Bone marrow (tissue), 2 donors: ENCODE results near the gene SPAG17.

ENCODE experiments used
- DNase-seq, 2 donors: peaks; one replicate each; lab custom pipeline; 2025; lab: John Stamatoyannopoulos, UW

SPAG17 gene

GRCh38 chr1:118075116-118075515 is 109.9 kb downstream of the SPAG17 start:
- no peak for DNase-seq

GRCh38 chr1:118073648-118074435 is 111.2 kb downstream of the SPAG17 start:
- no peak for DNase-seq

- DNase-seq = no peak
Observed at GRCh38 chr1:118049981-118050380, 135.0 kb downstream of the SPAG17 start.

- no peak for DNase-seq
Observed at GRCh38 chr1:118047650-118048224, 137.3 kb downstream of the SPAG17 start.

- DNase-seq = no peak
Observed at GRCh38 chr1:118047006-118047649, 137.9 kb downstream of the SPAG17 start.

- no peak for DNase-seq
Observed at GRCh38 chr1:118043624-118044023, 141.4 kb downstream of the SPAG17 start.

GRCh38 chr1:118042501-118042900 is 142.5 kb downstream of the SPAG17 start:
- DNase-seq = no peak

GRCh38 chr1:118039170-118039569 is 145.9 kb downstream of the SPAG17 start:
- DNase-seq = no peak

GRCh38 chr1:118032883-118033282 is 152.1 kb downstream of the SPAG17 start:
- no peak for DNase-seq

- no peak for DNase-seq
Observed at GRCh38 chr1:118028267-118028666, 156.8 kb downstream of the SPAG17 start.

- DNase-seq = no peak
Observed at GRCh38 chr1:118023199-118023598, 161.8 kb downstream of the SPAG17 start.

GRCh38 chr1:118021668-118022067 is 163.4 kb downstream of the SPAG17 start:
- DNase-seq = no peak

- DNase-seq = no peak
Observed at GRCh38 chr1:118018060-118018459, 167.0 kb downstream of the SPAG17 start.

GRCh38 chr1:118013938-118014337 is 171.1 kb downstream of the SPAG17 start:
- no peak for DNase-seq

GRCh38 chr1:118013336-118013735 is 171.7 kb downstream of the SPAG17 start:
- DNase-seq = no peak

- no peak for DNase-seq
Observed at GRCh38 chr1:118012515-118013124, 172.4 kb downstream of the SPAG17 start.

GRCh38 chr1:118008011-118008410 is 177.0 kb downstream of the SPAG17 start:
- DNase-seq = no peak

GRCh38 chr1:118007391-118007790 is 177.6 kb downstream of the SPAG17 start:
- DNase-seq = no peak

GRCh38 chr1:118004312-118004711 is 180.7 kb downstream of the SPAG17 start:
- no peak for DNase-seq

- no peak for DNase-seq
Observed at GRCh38 chr1:117985973-117986372, 199.1 kb downstream of the SPAG17 start.

GRCh38 chr1:117985239-117985638 is 199.8 kb downstream of the SPAG17 start:
- no peak for DNase-seq

- DNase-seq = no peak
Observed at GRCh38 chr1:117981455-117982192, 203.4 kb downstream of the SPAG17 start.
